Measurements from ENCODE around the gene PEPD. TPM values are rescaled to one million over a fixed set of nuclear protein-coding genes. Genes with fewer than 3 reads are reported as not detected.

Gene PEPD
- total and polyA plus RNA-seq, 10 of the 15 experiments (the other 5 are each of a cell fraction or from before 2014, with no cell fraction given): 1.4 to 52.0 (median 20.2) TPM

DNA sequence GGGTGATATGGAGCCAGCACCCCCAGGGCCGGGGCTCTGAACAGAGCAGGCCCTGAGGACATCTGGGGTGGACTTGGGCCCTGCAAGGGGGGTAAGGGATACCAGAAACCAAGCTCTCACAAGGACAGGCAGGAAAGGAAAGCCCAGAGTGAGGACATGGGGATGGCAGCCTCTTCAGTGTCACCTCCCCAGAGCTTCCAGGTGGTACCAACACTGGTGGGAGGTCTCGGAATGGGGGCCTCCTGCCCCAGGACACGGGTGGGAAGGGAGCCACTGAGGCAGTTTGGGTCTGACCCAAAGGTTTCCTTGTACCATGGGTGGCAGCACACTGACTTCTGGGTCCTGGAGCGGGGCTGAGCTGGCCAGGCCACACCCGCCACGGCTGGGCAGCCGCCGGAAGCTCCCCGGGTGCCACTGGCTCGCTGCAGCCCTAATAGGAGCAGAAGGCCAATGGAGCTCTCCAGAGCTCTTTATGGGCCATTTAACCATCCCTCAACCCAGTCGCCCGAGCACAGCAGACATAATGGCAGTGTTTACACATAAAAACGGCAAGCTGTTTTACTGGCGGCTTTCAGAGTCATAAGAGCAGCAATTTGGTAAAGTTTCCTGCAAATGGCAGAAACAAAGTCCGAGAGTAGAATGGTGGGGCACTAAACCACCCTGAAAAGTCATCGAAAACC is 59.3 kb downstream of the PEPD start (continued):
- TF ChIP-seq, protein P1, sequence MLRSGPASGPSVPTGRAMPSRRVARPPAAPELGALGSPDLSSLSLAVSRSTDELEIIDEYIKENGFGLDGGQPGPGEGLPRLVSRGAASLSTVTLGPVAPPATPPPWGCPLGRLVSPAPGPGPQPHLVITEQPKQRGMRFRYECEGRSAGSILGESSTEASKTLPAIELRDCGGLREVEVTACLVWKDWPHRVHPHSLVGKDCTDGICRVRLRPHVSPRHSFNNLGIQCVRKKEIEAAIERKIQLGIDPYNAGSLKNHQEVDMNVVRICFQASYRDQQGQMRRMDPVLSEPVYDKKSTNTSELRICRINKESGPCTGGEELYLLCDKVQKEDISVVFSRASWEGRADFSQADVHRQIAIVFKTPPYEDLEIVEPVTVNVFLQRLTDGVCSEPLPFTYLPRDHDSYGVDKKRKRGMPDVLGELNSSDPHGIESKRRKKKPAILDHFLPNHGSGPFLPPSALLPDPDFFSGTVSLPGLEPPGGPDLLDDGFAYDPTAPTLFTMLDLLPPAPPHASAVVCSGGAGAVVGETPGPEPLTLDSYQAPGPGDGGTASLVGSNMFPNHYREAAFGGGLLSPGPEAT (IDR thresholded peaks at IDR 0.05; ENCODE audit: low read depth): no peak

DNA sequence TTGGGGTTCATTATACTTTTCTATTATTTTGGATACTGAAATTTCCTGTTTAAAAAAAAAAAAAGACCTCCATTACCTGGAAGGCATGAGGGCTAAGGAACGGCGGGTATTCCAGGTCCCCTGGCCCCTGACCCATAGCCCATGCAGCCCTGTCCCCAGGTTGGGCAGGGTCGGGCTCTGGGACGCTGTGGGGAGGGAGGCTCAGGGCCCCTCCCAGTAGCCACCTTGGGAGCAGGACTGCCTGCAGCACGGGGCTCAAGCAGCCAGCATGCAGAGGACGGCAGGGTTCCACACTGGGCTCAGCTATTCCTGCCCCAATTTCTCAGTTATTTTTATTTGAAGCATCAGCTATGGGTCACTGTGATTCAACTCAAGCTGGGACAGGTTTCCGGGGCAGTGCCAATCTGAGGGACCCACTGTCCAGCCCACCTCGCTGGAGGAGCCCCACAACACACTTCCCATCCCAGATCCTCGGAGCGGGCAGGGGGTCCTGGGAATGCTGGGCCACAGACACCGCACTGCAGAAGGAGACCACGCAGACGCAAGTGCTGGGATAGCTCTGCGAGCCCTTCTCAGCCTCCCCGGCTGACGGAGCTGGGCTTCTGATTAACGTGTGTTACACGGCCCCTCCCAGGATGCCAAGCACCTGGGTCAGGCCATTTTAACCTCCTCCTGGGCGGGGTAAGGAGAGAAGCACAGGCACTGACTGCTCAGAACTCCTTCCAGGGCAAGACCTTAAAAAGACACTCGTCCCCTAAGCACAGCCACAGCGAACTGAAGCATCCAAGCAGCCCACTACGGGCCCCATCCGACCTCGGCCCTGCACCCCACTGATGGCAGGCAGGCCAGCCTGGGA is 60.1 kb downstream of the PEPD start:
- Histone ChIP-seq H3K9me3 (replicated peaks; ENCODE audit: control insufficient read depth, insufficient read depth, low read length) (no peaks in the 10 kb centered on the region), H3K27me3 (replicated peaks in 1 of 2; ENCODE audit: control insufficient read depth in 2 of 2, insufficient read depth in 2 of 2, low read length in 1 of 2) (no peaks in the 10 kb centered on the region), H3K4me2 (ENCODE audit: control insufficient read depth, insufficient read depth) (no peak overlapping the region), H4K20me1 (ENCODE audit: control insufficient read depth, insufficient read depth) (no peaks in the 10 kb centered on the region), H3K27ac (ENCODE audit: control insufficient read depth, insufficient read depth) (no peak overlapping the region), H3K79me2 (ENCODE audit: control insufficient read depth, insufficient read depth, low read length) (no peaks in the 10 kb centered on the region), H3K4me3 (no peak overlapping the region), H3K36me3 (ENCODE audit: control insufficient read depth in 2 of 2, insufficient read depth in 2 of 2, low read length in 1 of 2) (no peaks in the 10 kb centered on the region), H3K9ac (ENCODE audit: control insufficient read depth, insufficient read depth, low read length) (no peak overlapping the region), H3K4me1 (ENCODE audit: control insufficient read depth, insufficient read depth, low read length) (no peaks in the 10 kb centered on the region), H2AFZ (ENCODE audit: control insufficient read depth, low read depth, low read length) (no peak overlapping the region)
- ChIA-PET CTCF (interaction anchor here (0.6 kb wide), 1 partner anchor 87 kb away, joined by 3 read pairs; no protein-coding TSS in a partner anchor), SMC1A (ENCODE audit: uncharacterized antibody, unreplicated experiment) (no interaction called here), POLR2A (no interaction called here), RAD21 (ENCODE audit: unreplicated experiment) (no interaction called here)
- TF ChIP-seq CREM (IDR thresholded peaks at IDR 0.05; ENCODE audit: low read depth) (no peak), RUNX3 (IDR thresholded peaks at IDR 0.05; ENCODE audit: low read length) (no peak), RFX5 (IDR thresholded peaks at IDR 0.05; ENCODE audit: low read depth, low read length) (no peak), ZBED1 (IDR thresholded peaks at IDR 0.05; ENCODE audit: borderline replicate concordance) (no peak), SMARCA5 (IDR thresholded peaks at IDR 0.05) (no peak), DPF2 (IDR thresholded peaks at IDR 0.05) (no peak), RBBP5 (conservative IDR thresholded peaks at IDR 0.05) (no peak), ZSCAN29 (IDR thresholded peaks at IDR 0.05) (no peak), ZZZ3 (IDR thresholded peaks at IDR 0.05; ENCODE audit: control insufficient read depth, insufficient read length, low read depth) (no peak), GATAD2B (conservative IDR thresholded peaks at IDR 0.05; ENCODE audit: low read depth) (no peak), NRF1 (conservative IDR thresholded peaks at IDR 0.05; ENCODE audit: low read depth, low read length) (no peak), TCF3 (IDR thresholded peaks at IDR 0.05; ENCODE audit: borderline replicate concordance, insufficient read depth, low read depth, low read length) (no peak)
- TF ChIP-seq, protein P2, sequence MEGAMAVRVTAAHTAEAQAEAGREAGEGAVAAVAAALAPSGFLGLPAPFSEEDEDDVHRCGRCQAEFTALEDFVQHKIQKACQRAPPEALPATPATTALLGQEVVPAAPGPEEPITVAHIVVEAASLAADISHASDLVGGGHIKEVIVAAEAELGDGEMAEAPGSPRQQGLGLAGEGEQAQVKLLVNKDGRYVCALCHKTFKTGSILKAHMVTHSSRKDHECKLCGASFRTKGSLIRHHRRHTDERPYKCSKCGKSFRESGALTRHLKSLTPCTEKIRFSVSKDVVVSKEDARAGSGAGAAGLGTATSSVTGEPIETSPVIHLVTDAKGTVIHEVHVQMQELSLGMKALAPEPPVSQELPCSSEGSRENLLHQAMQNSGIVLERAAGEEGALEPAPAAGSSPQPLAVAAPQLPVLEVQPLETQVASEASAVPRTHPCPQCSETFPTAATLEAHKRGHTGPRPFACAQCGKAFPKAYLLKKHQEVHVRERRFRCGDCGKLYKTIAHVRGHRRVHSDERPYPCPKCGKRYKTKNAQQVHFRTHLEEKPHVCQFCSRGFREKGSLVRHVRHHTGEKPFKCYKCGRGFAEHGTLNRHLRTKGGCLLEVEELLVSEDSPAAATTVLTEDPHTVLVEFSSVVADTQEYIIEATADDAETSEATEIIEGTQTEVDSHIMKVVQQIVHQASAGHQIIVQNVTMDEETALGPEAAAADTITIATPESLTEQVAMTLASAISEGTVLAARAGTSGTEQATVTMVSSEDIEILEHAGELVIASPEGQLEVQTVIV (IDR thresholded peaks at IDR 0.05; ENCODE audit: borderline replicate concordance, partially characterized antibody): no peak
- TF ChIP-seq, protein P3, sequence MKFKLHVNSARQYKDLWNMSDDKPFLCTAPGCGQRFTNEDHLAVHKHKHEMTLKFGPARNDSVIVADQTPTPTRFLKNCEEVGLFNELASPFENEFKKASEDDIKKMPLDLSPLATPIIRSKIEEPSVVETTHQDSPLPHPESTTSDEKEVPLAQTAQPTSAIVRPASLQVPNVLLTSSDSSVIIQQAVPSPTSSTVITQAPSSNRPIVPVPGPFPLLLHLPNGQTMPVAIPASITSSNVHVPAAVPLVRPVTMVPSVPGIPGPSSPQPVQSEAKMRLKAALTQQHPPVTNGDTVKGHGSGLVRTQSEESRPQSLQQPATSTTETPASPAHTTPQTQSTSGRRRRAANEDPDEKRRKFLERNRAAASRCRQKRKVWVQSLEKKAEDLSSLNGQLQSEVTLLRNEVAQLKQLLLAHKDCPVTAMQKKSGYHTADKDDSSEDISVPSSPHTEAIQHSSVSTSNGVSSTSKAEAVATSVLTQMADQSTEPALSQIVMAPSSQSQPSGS (IDR thresholded peaks at IDR 0.05; ENCODE audit: low read length): no peak
- TF ChIP-seq, protein P4, sequence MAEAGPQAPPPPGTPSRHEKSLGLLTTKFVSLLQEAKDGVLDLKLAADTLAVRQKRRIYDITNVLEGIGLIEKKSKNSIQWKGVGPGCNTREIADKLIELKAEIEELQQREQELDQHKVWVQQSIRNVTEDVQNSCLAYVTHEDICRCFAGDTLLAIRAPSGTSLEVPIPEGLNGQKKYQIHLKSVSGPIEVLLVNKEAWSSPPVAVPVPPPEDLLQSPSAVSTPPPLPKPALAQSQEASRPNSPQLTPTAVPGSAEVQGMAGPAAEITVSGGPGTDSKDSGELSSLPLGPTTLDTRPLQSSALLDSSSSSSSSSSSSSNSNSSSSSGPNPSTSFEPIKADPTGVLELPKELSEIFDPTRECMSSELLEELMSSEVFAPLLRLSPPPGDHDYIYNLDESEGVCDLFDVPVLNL (IDR thresholded peaks at IDR 0.05; ENCODE audit: low read depth, low read length): no peak
- WGBS (ENCODE audit: insufficient coverage, insufficient replicate concordance, low lambda C conversion rate, missing lambda C conversion rate): 74% methylated on average over 24 of the region's 24 CpGs
- BruUV-seq (replicated peaks): no TSS peak
- in situ Hi-C loops (cut with MboI) (no loop called here), intact Hi-C loops (cut with micrococcal nuclease; ENCODE audit: unreplicated experiment) (no loop called here)
- ATAC-seq (no peak), FAIRE-seq (no peak), DNase-seq (ENCODE audit: low read depth, low spot score) (no peak)
